MCF 10A (cell line): Measurements from ENCODE around the gene SDK1. TPM values are rescaled to one million over a fixed set of nuclear protein-coding genes. Genes with fewer than 3 reads are reported as not detected.

Source experiments
- BruUV-seq: library from RNA; stranded (reverse); fragments of 400-500 nt; replicated peaks from 2 replicates; lab custom pipeline; 2021; lab: Mats Ljungman, UMichigan
- CTCF ChIA-PET: fragments of 300-600 bp; sonication (Branson Sonifier 250); formaldehyde crosslinking; extraction: SDS; loops from one replicate; lab custom pipeline; 2021; ENCODE audit warnings: antibody characterized with exemption, inconsistent platforms; lab: Yijun Ruan, JAX
- POLR2A ChIA-PET: fragments of 300-600, 350-650 bp; sonication (Branson Sonifier 250); formaldehyde crosslinking; extraction: SDS; loops from one replicate; lab custom pipeline; 2020; ENCODE audit warnings: antibody characterized with exemption, inconsistent platforms; lab: Yijun Ruan, JAX
- DNase-seq: peaks from one replicate; pipeline ENCODE4 v3.0.0-alpha.2; 2018; ENCODE audit not compliant: unreplicated experiment
- H3K27ac Mint-ChIP-seq: one replicate; pipeline ENCODE4 v1.8.0; 2022; ENCODE audit warnings: mild to moderate bottlenecking, low read depth, mixed read lengths; ENCODE audit not compliant: unreplicated experiment
- H3K27me3 Mint-ChIP-seq: one replicate; pipeline ENCODE4 v1.8.0; 2022; ENCODE audit warnings: mixed read lengths; ENCODE audit not compliant: insufficient read depth, unreplicated experiment
- H3K36me3 Mint-ChIP-seq: one replicate; pipeline ENCODE4 v1.8.0; 2022; ENCODE audit warnings: mild to moderate bottlenecking, moderate library complexity, mixed read lengths; ENCODE audit not compliant: insufficient read depth, unreplicated experiment
- H3K4me1 Mint-ChIP-seq: one replicate; pipeline ENCODE4 v1.8.0; 2022; ENCODE audit warnings: mixed read lengths; ENCODE audit not compliant: insufficient read depth, unreplicated experiment
- H3K4me3 Mint-ChIP-seq: one replicate; pipeline ENCODE4 v1.8.0; 2022; ENCODE audit warnings: mild to moderate bottlenecking, moderate library complexity, mixed read lengths; ENCODE audit not compliant: unreplicated experiment
- H3K9me3 Mint-ChIP-seq: one replicate; pipeline ENCODE4 v1.8.0; 2022; ENCODE audit warnings: mixed read lengths; ENCODE audit not compliant: unreplicated experiment
- CTCF ChIP-seq: fragments of 200-600 bp; IDR thresholded peaks from one replicate; pipeline ENCODE4 v1.8.0; 2022; ENCODE audit warnings: antibody characterized with exemption, mild to moderate bottlenecking; ENCODE audit not compliant: unreplicated experiment
- intact Hi-C: fragments of 100-400 bp; cut with micrococcal nuclease; formaldehyde crosslinking; loops from 2 replicates; pipeline ENCODE4 v1.14.1; 2022
- total RNA-seq: library from RNA; stranded (reverse); gene quantifications from 2 replicates; pipeline ENCODE4 v1.2.3, GENCODE V29; 2022

The SDK1 gene
- total RNA-seq, 1 experiment from 2014 or later, result 3.3 TPM

- CTCF ChIA-PET, result no interaction called here
- no peak overlapping the region for H3K27ac Mint-ChIP-seq
- peaks cover 20% of the 10 kb centered on the region for H3K9me3 Mint-ChIP-seq
- no TSS peak for BruUV-seq
- H3K27me3 Mint-ChIP-seq, result no peaks in the 10 kb centered on the region
- intact Hi-C loops, result no loop called here
- POLR2A ChIA-PET, result interaction anchor here (0.7 kb wide), 1 partner anchor 836 kb away, joined by 3 read pairs; no protein-coding TSS in a partner anchor
- no peak for TF ChIP-seq CTCF
- no peaks in the 10 kb centered on the region for H3K36me3 Mint-ChIP-seq
- no peak overlapping the region for H3K4me3 Mint-ChIP-seq
- H3K4me1 Mint-ChIP-seq, result no peaks in the 10 kb centered on the region
- DNase-seq, result no peak
Measured at GRCh38 chr7:3739983-3740382, 438.9 kb downstream of the SDK1 start.

- intact Hi-C loops, result no loop called here
- Mint-ChIP-seq H3K9me3 (no peaks in the 10 kb centered on the region), H3K27me3 (no peaks in the 10 kb centered on the region), H3K36me3 (no peaks in the 10 kb centered on the region), H3K27ac (no peak overlapping the region), H3K4me1 (no peaks in the 10 kb centered on the region), H3K4me3 (no peak overlapping the region)
- no peak for DNase-seq
- TF ChIP-seq CTCF, result no peak
- BruUV-seq, result no TSS peak
- CTCF ChIA-PET, result no interaction called here
- POLR2A ChIA-PET, result no interaction called here
Measured at GRCh38 chr7:3747467-3747866, 446.4 kb downstream of the SDK1 start.

GRCh38 chr7:3748389-3748788 is 447.3 kb downstream of the SDK1 start:
- no peaks in the 10 kb centered on the region for H3K36me3 Mint-ChIP-seq
- no peaks in the 10 kb centered on the region for H3K27me3 Mint-ChIP-seq

GRCh38 chr7:3753868-3754267 is 452.8 kb downstream of the SDK1 start:
- H3K27ac Mint-ChIP-seq, result no peak overlapping the region
- no peaks in the 10 kb centered on the region for H3K4me1 Mint-ChIP-seq
- DNase-seq, result no peak
- CTCF ChIA-PET, result no interaction called here
- H3K36me3 Mint-ChIP-seq, result no peaks in the 10 kb centered on the region
- H3K9me3 Mint-ChIP-seq, result no peaks in the 10 kb centered on the region
- intact Hi-C loops, result no loop called here
- POLR2A ChIA-PET, result no interaction called here
- H3K4me3 Mint-ChIP-seq, result no peak overlapping the region
- TF ChIP-seq CTCF, result no peak
- no TSS peak for BruUV-seq
- no peaks in the 10 kb centered on the region for H3K27me3 Mint-ChIP-seq

More at GRCh38 chr7:3748389-3748788, 447.3 kb downstream of the SDK1 start:
- no peaks in the 10 kb centered on the region for H3K9me3 Mint-ChIP-seq
- ChIA-PET CTCF (no interaction called here), POLR2A (no interaction called here)
- no peaks in the 10 kb centered on the region for H3K4me1 Mint-ChIP-seq
- H3K27ac Mint-ChIP-seq, result no peak overlapping the region
- intact Hi-C loops, result no loop called here
- DNase-seq, result no peak
- TF ChIP-seq CTCF, result no peak
- no TSS peak for BruUV-seq
- H3K4me3 Mint-ChIP-seq, result no peak overlapping the region
